K562 (cell line): ENCODE measurements around the gene PLK5. TPM values are rescaled to one million over a fixed set of nuclear protein-coding genes. Genes with fewer than 3 reads are reported as not detected.

ENCODE experiments used
- BCOR ChIP-seq: fragments of 450-650 bp; IDR thresholded peaks from 2 replicates; pipeline ENCODE4 v1.6.1; 2016
- CBX1 ChIP-seq: sonication (generic); IDR thresholded peaks from 2 replicates; pipeline ENCODE4 v1.6.1; 2016; ENCODE audit warnings: antibody characterized with exemption, low read depth, mild to moderate bottlenecking
- HES1 ChIP-seq: fragments of 450-650 bp; IDR thresholded peaks from 2 replicates; pipeline ENCODE4 v1.6.1; 2016; ENCODE audit warnings: low read depth, mild to moderate bottlenecking, moderate library complexity
- HNRNPLL ChIP-seq: fragments of 200-400 bp; formaldehyde crosslinking; IDR thresholded peaks from 2 replicates; pipeline ENCODE4 v1.6.1; 2017; ENCODE audit warnings: low read length, low read depth, mild to moderate bottlenecking; ENCODE audit not compliant: poor library complexity, severe bottlenecking
- KDM1A ChIP-seq, 2 experiments: fragments of 450-650 bp; IDR thresholded peaks; 2 replicates each; pipeline ENCODE4 v1.6.1; 2016; ENCODE audit warnings: mild to moderate bottlenecking in 2 of 2
- MBD1 ChIP-seq: fragments of 250-450 bp; sonication (Bioruptor Pico); IDR thresholded peaks from 2 replicates; pipeline ENCODE4 v1.8.0; 2022; ENCODE audit warnings: inconsistent platforms
- MTF1 ChIP-seq: fragments of 250-450 bp; sonication (Bioruptor Pico); IDR thresholded peaks from 2 replicates; pipeline ENCODE4 v1.9.0; 2021; ENCODE audit warnings: moderate library complexity, mild to moderate bottlenecking, inconsistent platforms, borderline replicate concordance
- PRDM10 ChIP-seq: fragments of 450-650 bp; IDR thresholded peaks from 2 replicates; pipeline ENCODE4 v1.6.1; 2018; ENCODE audit not compliant: partially characterized antibody
- SMC3 ChIP-seq: conservative IDR thresholded peaks from 2 replicates; pipeline ENCODE4 v1.6.1; 2011; ENCODE audit warnings: low read depth, low read length, improper control_type of control experiment; ENCODE audit not compliant: insufficient read depth
- SREBF1 ChIP-seq: fragments of 150-350 bp; IDR thresholded peaks from 2 replicates; pipeline ENCODE4 v1.6.1; 2014; ENCODE audit warnings: antibody characterized with exemption, low read depth, low read length, borderline replicate concordance
- SRF ChIP-seq, 2 experiments: fragments of 250-450, 450-650 bp in 1 of 2; sonication (Bioruptor Pico) in 1 of 2; sonication (generic) in 1 of 2; formaldehyde crosslinking; IDR thresholded peaks; 2 replicates each; pipeline versions ENCODE4 v1.5.0 to v1.5.1; 2020 to 2022; ENCODE audit warnings: mild to moderate bottlenecking in 1 of 2, missing genetic modification reagents in 1 of 2
- ZBTB2 ChIP-seq: fragments of 450-650 bp; IDR thresholded peaks from 2 replicates; pipeline ENCODE4 v1.6.1; 2016; ENCODE audit warnings: antibody characterized with exemption
- ZC3H8 ChIP-seq: fragments of 450-650 bp; IDR thresholded peaks from 2 replicates; pipeline ENCODE4 v1.6.1; 2017
- ZNF134 ChIP-seq: fragments of 250-450 bp; sonication (Bioruptor Pico); conservative IDR thresholded peaks from 2 replicates; pipeline ENCODE4 v1.4.0; 2020
- ZNF408 ChIP-seq: fragments of 250-450 bp; sonication (Bioruptor Pico); IDR thresholded peaks from 2 replicates; pipeline ENCODE4 v1.4.0; 2020; ENCODE audit warnings: low read depth, mild to moderate bottlenecking, moderate library complexity
- ZNF512 ChIP-seq: IDR thresholded peaks from 2 replicates; pipeline ENCODE4 v1.6.1; 2016; ENCODE audit warnings: missing genetic modification characterization, missing compliant biosample characterization
- ZNF589 ChIP-seq: fragments of 200-800 bp; sonication (Bioruptor generic); IDR thresholded peaks from 2 replicates; pipeline ENCODE4 v1.6.1; 2016; ENCODE audit warnings: low read depth, missing genetic modification characterization, missing compliant biosample characterization
- ZNF785 ChIP-seq: fragments of 250-450 bp; sonication (Bioruptor Pico); IDR thresholded peaks from 2 replicates; pipeline ENCODE4 v1.4.0; 2020; ENCODE audit warnings: mild to moderate bottlenecking
- polyA plus RNA-seq, 8 experiments: library from polyadenylated mRNA; depleted of rRNA in 4 of 8; stranded (reverse) in 5 of 8; unstranded in 3 of 8; fragments of >200 nt; fragmentation: Nextera tagmentation in 2 of 8; fragmentation: Illumina TruSeq in 1 of 8; extraction: Ambion mirVana in 2 of 8; extraction: Trizol in 1 of 8; gene quantifications; 2 replicates each; pipeline versions ENCODE4 v1.2.1 to v1.2.3, GENCODE V29; 2011 to 2014; ENCODE audit warnings: inconsistent platforms in 1 of 8, missing spikeins in 1 of 8
- total RNA-seq, 7 experiments: library from RNA; depleted of rRNA in 6 of 7; stranded (reverse); fragments of >200 nt in 6 of 7; fragmentation: Illumina TruSeq in 2 of 7; extraction: Trizol in 2 of 7; gene quantifications; 2 replicates each; pipeline versions ENCODE4 v1.2.1 to v1.2.3, GENCODE V29; 2011 to 2021; ENCODE audit warnings: low replicate concordance in 1 of 7

Gene PLK5
- total and polyA plus RNA-seq, 9 of the 15 experiments (the other 6 are each of a cell fraction or from before 2014, with no cell fraction given): 0.04 to 0.23 (median 0.11) TPM; not detected in 5

- TF ChIP-seq MBD1 (no peak), ZNF134 (CRISPR knock-in tag) (no peak), ZNF785 (CRISPR knock-in tag) (no peak), HNRNPLL (no peak), ZC3H8 (no peak), KDM1A (IDR thresholded peaks at IDR 0.05) (peak in 1 of 2 experiments; percentile 19; a peak in 2 of 4 replicates), SMC3 (no peak), MTF1 (no peak), HES1 (no peak), SREBF1 (no peak), ZNF589 (CRISPR knock-in tag) (no peak), SRF (CRISPR knock-in tag; IDR thresholded peaks at IDR 0.05) (no peak), PRDM10 (no peak), BCOR (peak; percentile 79), ZBTB2 (no peak), CBX1 (no peak), ZNF408 (CRISPR knock-in tag) (no peak), ZNF512 (tag) (no peak)
Observed at GRCh38 chr19:1491114-1491848, 32.6 kb upstream of the PLK5 start, which contains the start of gene REEP6 (continued).
